Keratinocyte (primary cell): ENCODE results near the gene CRYBA2. TPM values are rescaled to one million over a fixed set of nuclear protein-coding genes. Genes with fewer than 3 reads are reported as not detected.

Experiments used
- DNase-seq: peaks from one replicate; pipeline ENCODE4 v3.0.0-alpha.2; 2011; ENCODE audit warnings: low read depth, missing footprints, low spot score
- FAIRE-seq: peaks from 2 replicates; lab custom pipeline; 2011; peaks lifted over from hg19 to GRCh38; lab: Jason Lieb, UNC
- H2AFZ ChIP-seq: 2 replicates; pipeline ENCODE4 v1.6.0; 2012; ENCODE audit warnings: low read length, control low read depth, inconsistent platforms; ENCODE audit not compliant: control insufficient read depth
- H3K27ac ChIP-seq: 2 replicates; pipeline ENCODE4 v1.5.1; 2011; ENCODE audit warnings: low read length; ENCODE audit not compliant: control insufficient read depth, insufficient read depth
- H3K27me3 ChIP-seq: 3 replicates; pipeline ENCODE4 v1.6.0; 2011; ENCODE audit warnings: low read length; ENCODE audit not compliant: control insufficient read depth, insufficient read depth; ENCODE audit errors: extremely low read depth
- H3K36me3 ChIP-seq, 2 experiments: 2 replicates in 1 of 2; 3 replicates in 1 of 2; pipeline ENCODE4 v1.5.1; 2011; ENCODE audit warnings: low read length in 2 of 2, mild to moderate bottlenecking in 1 of 2; ENCODE audit not compliant: control insufficient read depth in 2 of 2, insufficient read depth in 2 of 2; ENCODE audit errors: extremely low read depth in 1 of 2
- H3K4me1 ChIP-seq: 3 replicates; pipeline ENCODE4 v1.5.1; 2011; ENCODE audit warnings: low read length; ENCODE audit not compliant: control insufficient read depth, insufficient read depth; ENCODE audit errors: extremely low read depth
- H3K4me2 ChIP-seq: 3 replicates; pipeline ENCODE4 v1.6.0; 2011; ENCODE audit warnings: low read depth, low read length; ENCODE audit not compliant: control insufficient read depth, insufficient read depth; ENCODE audit errors: extremely low read depth
- H3K4me3 ChIP-seq, 3 experiments: fragments of 200-600 bp in 1 of 3; sonication (generic) in 1 of 3; 2 replicates in 2 of 3; 3 replicates in 1 of 3; pipeline ENCODE4 v1.5.1; 2011 to 2016; ENCODE audit warnings: low read length in 3 of 3, mild to moderate bottlenecking in 3 of 3, control low read depth in 2 of 3, inconsistent platforms in 1 of 3, low read depth in 1 of 3, mixed read lengths in 1 of 3, mixed run types in 1 of 3, moderate library complexity in 1 of 3; ENCODE audit not compliant: control insufficient read depth in 2 of 3, insufficient read depth in 2 of 3; ENCODE audit errors: extremely low read depth in 1 of 3
- H3K79me2 ChIP-seq: 2 replicates; pipeline ENCODE4 v1.6.0; 2012; ENCODE audit warnings: low read length; ENCODE audit not compliant: control insufficient read depth, insufficient read depth
- H3K9ac ChIP-seq: 3 replicates; pipeline ENCODE4 v1.6.0; 2011; ENCODE audit warnings: low read length; ENCODE audit not compliant: control insufficient read depth, insufficient read depth; ENCODE audit errors: extremely low read depth
- H3K9me1 ChIP-seq: 3 replicates; pipeline ENCODE4 v1.6.0; 2011; ENCODE audit warnings: low read length; ENCODE audit not compliant: control insufficient read depth, insufficient read depth; ENCODE audit errors: extremely low read depth
- H3K9me3 ChIP-seq: 2 replicates; pipeline ENCODE4 v1.5.1; 2012; ENCODE audit warnings: low read depth, low read length; ENCODE audit not compliant: control insufficient read depth
- H4K20me1 ChIP-seq: 3 replicates; pipeline ENCODE4 v1.6.0; 2011; ENCODE audit warnings: low read length; ENCODE audit not compliant: control insufficient read depth, insufficient read depth; ENCODE audit errors: extremely low read depth
- CTCF ChIP-seq, 3 experiments: IDR thresholded peaks in 1 of 3; conservative IDR thresholded peaks in 1 of 3; optimal IDR thresholded peaks in 1 of 3; 2 replicates in 2 of 3; 3 replicates in 1 of 3; pipeline versions ENCODE3 to v1.5.1; 2011; ENCODE audit warnings: low read length in 3 of 3, mild to moderate bottlenecking in 3 of 3, moderate library complexity in 2 of 3, control low read depth in 1 of 3, inconsistent platforms in 1 of 3; ENCODE audit not compliant: insufficient read depth in 2 of 3; ENCODE audit errors: extremely low read depth in 1 of 3
- EZH2 ChIP-seq: IDR thresholded peaks from one replicate; pipeline ENCODE4 v1.6.1; 2012; ENCODE audit warnings: inconsistent platforms, mild to moderate bottlenecking, low read length, moderate library complexity
- dilution Hi-C: fragments of 300-500 bp; cut with MboI; formaldehyde crosslinking; loops from one replicate; pipeline ENCODE4 v1.7.0; 2020; ENCODE audit warnings: low sequenced_read_pairs; ENCODE audit not compliant: extremely low pct_ligation_motif_present
- polyA plus RNA-seq, 5 experiments: library from polyadenylated mRNA; depleted of rRNA in 3 of 5; stranded (reverse) in 3 of 5; stranded (forward) in 1 of 5; unstranded in 1 of 5; fragments of >200 nt; gene quantifications; 1 replicate in 1 of 5; 2 replicates in 3 of 5; 3 replicates in 1 of 5; pipeline versions ENCODE4 v1.2.1 to v1.2.3, GENCODE V29; 2011 to 2012; ENCODE audit warnings: missing spikeins in 2 of 5, low read depth in 1 of 5, low replicate concordance in 1 of 5

CRYBA2 gene
- polyA plus RNA-seq, 1 donor (not counting 4 experiments of a cell fraction or from before 2014, with no cell fraction given): not detected

- FAIRE-seq: no peak
- no peaks in the 10 kb centered on the region for H3K4me1 ChIP-seq
- H3K27me3 ChIP-seq: peaks cover 12% of the 10 kb centered on the region
- no peaks in the 10 kb centered on the region for H3K79me2 ChIP-seq
- no peak overlapping the region for H3K4me2 ChIP-seq
- H3K27ac ChIP-seq: no peak overlapping the region
- no peak for DNase-seq
- no peak for TF ChIP-seq EZH2
- TF ChIP-seq CTCF (optimal IDR thresholded peaks at IDR 0.05 in 1 of 3, IDR thresholded peaks at IDR 0.05 in 1 of 3, conservative IDR thresholded peaks at IDR 0.05 in 1 of 3; ENCODE audit: extremely low read depth in 1 of 3, insufficient read depth in 2 of 3, low read length in 3 of 3): no peak
- H3K9me3 ChIP-seq: no peaks in the 10 kb centered on the region
- no peak overlapping the region for H3K9ac ChIP-seq
- no peaks in the 10 kb centered on the region for H3K36me3 ChIP-seq
- H3K9me1 ChIP-seq: no peaks in the 10 kb centered on the region
- no peak overlapping the region for H2AFZ ChIP-seq
- no peak overlapping the region for H3K4me3 ChIP-seq
- H4K20me1 ChIP-seq: no peaks in the 10 kb centered on the region
- dilution Hi-C loops: no loop called here
Measured at GRCh38 chr2:219035942-219036341, 42.7 kb upstream of the CRYBA2 start.

- Histone ChIP-seq H2AFZ (no peak overlapping the region), H3K9me3 (no peaks in the 10 kb centered on the region), H3K27ac (no peak overlapping the region), H4K20me1 (no peaks in the 10 kb centered on the region), H3K27me3 (peaks cover 10% of the 10 kb centered on the region), H3K4me2 (no peak overlapping the region), H3K36me3 (no peaks in the 10 kb centered on the region), H3K4me3 (no peak overlapping the region), H3K79me2 (no peaks in the 10 kb centered on the region), H3K9me1 (no peaks in the 10 kb centered on the region), H3K4me1 (no peaks in the 10 kb centered on the region), H3K9ac (no peak overlapping the region)
- DNase-seq (no peak), FAIRE-seq (no peak)
- TF ChIP-seq CTCF (optimal IDR thresholded peaks at IDR 0.05 in 1 of 3, IDR thresholded peaks at IDR 0.05 in 1 of 3, conservative IDR thresholded peaks at IDR 0.05 in 1 of 3; ENCODE audit: extremely low read depth in 1 of 3, insufficient read depth in 2 of 3, low read length in 3 of 3) (no peak), EZH2 (no peak)
- dilution Hi-C loops: no loop called here
Measured at GRCh38 chr2:219034823-219035222, 41.6 kb upstream of the CRYBA2 start.
